Natural killer cell (primary cell): ENCODE measurements around the gene CBX5. TPM values are rescaled to one million over a fixed set of nuclear protein-coding genes. Genes with fewer than 3 reads are reported as not detected.

ENCODE experiments used
- ATAC-seq, 3 donors: fragments of 150-1000 bp in 2 of 3; fragments of 200-7000 bp in 1 of 3; cut with Tn5 transposase; 1 replicate in 1 of 3; 2 replicates in 2 of 3; pipeline ENCODE4 v1.10.0; 2021; ENCODE audit warnings: mild to moderate bottlenecking in 2 of 3, moderate library complexity in 2 of 3
- DNase-seq, 2 donors: peaks; one replicate each; pipeline versions ENCODE4 v3.0.0 to v3.0.0-alpha.2; 2013 to 2021; ENCODE audit warnings: mixed read lengths in 1 of 2
- H3K27ac ChIP-seq: one replicate; pipeline ENCODE4 v1.5.1; 2013; ENCODE audit warnings: mild to moderate bottlenecking, low read length
- H3K27me3 ChIP-seq: one replicate; pipeline ENCODE4 v1.6.1; 2013; ENCODE audit warnings: low read length; ENCODE audit not compliant: control insufficient read depth, insufficient read depth
- H3K36me3 ChIP-seq: one replicate; pipeline ENCODE4 v1.6.1; 2013; ENCODE audit warnings: low read length; ENCODE audit not compliant: control insufficient read depth, insufficient read depth
- H3K4me1 ChIP-seq: one replicate; pipeline ENCODE4 v1.6.1; 2013; ENCODE audit warnings: low read length; ENCODE audit not compliant: control insufficient read depth, insufficient read depth
- H3K4me3 ChIP-seq: one replicate; pipeline ENCODE4 v1.5.1; 2013; ENCODE audit warnings: low read length
- H3K9me3 ChIP-seq: one replicate; pipeline ENCODE4 v1.6.1; 2013; ENCODE audit warnings: low read length; ENCODE audit not compliant: control insufficient read depth, insufficient read depth
- H3K27ac Mint-ChIP-seq, 2 donors: one replicate each; pipeline ENCODE4 v1.8.0; 2022; ENCODE audit warnings: mild to moderate bottlenecking in 2 of 2, mixed read lengths in 2 of 2, moderate library complexity in 1 of 2
- H3K27me3 Mint-ChIP-seq, 2 donors: one replicate each; pipeline ENCODE4 v1.8.0; 2022; ENCODE audit warnings: low read depth in 2 of 2, mixed read lengths in 2 of 2
- H3K36me3 Mint-ChIP-seq: one replicate; pipeline ENCODE4 v1.8.0; 2022; ENCODE audit warnings: mixed read lengths
- H3K4me1 Mint-ChIP-seq, 2 donors: one replicate each; pipeline ENCODE4 v1.8.0; 2022; ENCODE audit warnings: mixed read lengths in 2 of 2
- H3K4me3 Mint-ChIP-seq: one replicate; pipeline ENCODE4 v1.8.0; 2022; ENCODE audit warnings: mild to moderate bottlenecking, moderate library complexity, mixed read lengths
- H3K9me3 Mint-ChIP-seq, 2 donors: one replicate each; pipeline ENCODE4 v1.8.0; 2022; ENCODE audit warnings: mixed read lengths in 2 of 2
- WGBS: methylation state at CpG from one replicate; pipeline ENCODE4 v1.1.7; 2013; ENCODE audit warnings: missing lambda C conversion rate; ENCODE audit not compliant: insufficient coverage; 5-methylcytosine and 5-hydroxymethylcytosine counted together
- intact Hi-C: fragments of 100-400 bp; cut with micrococcal nuclease; formaldehyde crosslinking; loops from one replicate; pipeline ENCODE4 v1.14.2; 2022
- total RNA-seq, 4 donors: library from RNA; stranded (reverse); fragments of 120-200 nt in 1 of 4; gene quantifications; one replicate each; pipeline versions ENCODE4 v1.2.3 to v1.2.4, GENCODE V29; 2013 to 2022
- TF ChIP-seq, protein P1 (sequence below): fragments of 200-600 bp; IDR thresholded peaks from one replicate; pipeline ENCODE4 v1.8.0; 2022; ENCODE audit warnings: antibody characterized with exemption

Gene CBX5
- total RNA-seq, 3 donors from 2014 or later (not counting 1 experiment from before 2014, with no cell fraction given), result 30.8 to 42.3 (median 36.5) TPM

DNA sequence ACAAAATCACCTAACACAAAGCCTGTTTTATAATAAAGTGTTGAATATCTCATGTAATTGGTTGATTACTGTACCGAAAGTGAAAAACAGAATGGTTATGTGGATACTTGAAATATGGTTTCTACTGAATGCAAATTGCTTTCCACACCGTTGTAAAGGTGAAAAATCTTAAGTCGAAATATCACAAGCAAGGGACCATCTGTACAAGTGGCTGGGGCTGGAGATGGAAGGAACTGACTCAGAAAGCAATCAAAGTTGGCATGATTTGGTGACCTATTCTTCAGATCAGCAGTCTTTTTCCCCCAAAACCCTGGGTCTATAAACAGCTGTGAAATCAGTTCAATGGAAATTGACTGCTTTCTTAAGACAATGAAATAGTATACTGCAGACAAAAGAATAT is 3.6 kb downstream of the CBX5 start:
- Mint-ChIP-seq H3K27ac (peak overlapping the region in 1 of 2 donors; percentile 57), H3K4me1 (peaks cover 0 to 7% of the 10 kb centered on the region in 2 donors), H3K9me3 (no peaks in the 10 kb centered on the region), H3K36me3 (peaks cover under 1% of the 10 kb centered on the region), H3K27me3 (no peaks in the 10 kb centered on the region), H3K4me3 (no peak overlapping the region)
- H3K27me3 ChIP-seq, result no peaks in the 10 kb centered on the region
- intact Hi-C loops, result no loop called here
- WGBS, result 66% methylated on average over 3 of the region's 3 CpGs
- no peak overlapping the region for H3K4me3 ChIP-seq
- no peak for ATAC-seq
- peaks cover 11% of the 10 kb centered on the region for H3K4me1 ChIP-seq
- H3K27ac ChIP-seq, result no peak overlapping the region
- H3K9me3 ChIP-seq, result no peaks in the 10 kb centered on the region
- DNase-seq, result no peak
- peaks cover 10% of the 10 kb centered on the region for H3K36me3 ChIP-seq
- TF ChIP-seq, protein P1, sequence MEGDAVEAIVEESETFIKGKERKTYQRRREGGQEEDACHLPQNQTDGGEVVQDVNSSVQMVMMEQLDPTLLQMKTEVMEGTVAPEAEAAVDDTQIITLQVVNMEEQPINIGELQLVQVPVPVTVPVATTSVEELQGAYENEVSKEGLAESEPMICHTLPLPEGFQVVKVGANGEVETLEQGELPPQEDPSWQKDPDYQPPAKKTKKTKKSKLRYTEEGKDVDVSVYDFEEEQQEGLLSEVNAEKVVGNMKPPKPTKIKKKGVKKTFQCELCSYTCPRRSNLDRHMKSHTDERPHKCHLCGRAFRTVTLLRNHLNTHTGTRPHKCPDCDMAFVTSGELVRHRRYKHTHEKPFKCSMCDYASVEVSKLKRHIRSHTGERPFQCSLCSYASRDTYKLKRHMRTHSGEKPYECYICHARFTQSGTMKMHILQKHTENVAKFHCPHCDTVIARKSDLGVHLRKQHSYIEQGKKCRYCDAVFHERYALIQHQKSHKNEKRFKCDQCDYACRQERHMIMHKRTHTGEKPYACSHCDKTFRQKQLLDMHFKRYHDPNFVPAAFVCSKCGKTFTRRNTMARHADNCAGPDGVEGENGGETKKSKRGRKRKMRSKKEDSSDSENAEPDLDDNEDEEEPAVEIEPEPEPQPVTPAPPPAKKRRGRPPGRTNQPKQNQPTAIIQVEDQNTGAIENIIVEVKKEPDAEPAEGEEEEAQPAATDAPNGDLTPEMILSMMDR, result no peak

DNA sequence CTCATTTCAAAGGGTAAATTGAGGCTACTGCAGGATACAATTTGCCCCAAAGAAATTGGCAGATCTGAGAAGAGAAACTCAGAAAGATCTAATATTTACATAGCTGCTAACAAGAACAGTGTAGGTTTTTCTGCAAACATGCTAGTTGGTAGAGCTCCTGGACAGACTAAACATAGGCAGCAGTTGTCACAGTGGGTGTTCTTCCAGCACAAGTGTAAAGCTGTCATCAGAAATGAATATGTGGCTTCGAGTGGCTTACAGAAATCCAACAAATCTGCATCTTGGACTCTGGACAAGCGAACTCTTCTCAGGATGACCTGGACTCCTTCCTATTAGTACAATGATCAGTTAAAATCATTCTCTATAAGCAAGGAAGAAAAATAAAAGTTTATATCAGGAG is 5.9 kb downstream of the CBX5 start:
- no peak overlapping the region for H3K27ac Mint-ChIP-seq
- 92% methylated on average over 2 of the region's 2 CpGs for WGBS
- no peak for ATAC-seq

DNA sequence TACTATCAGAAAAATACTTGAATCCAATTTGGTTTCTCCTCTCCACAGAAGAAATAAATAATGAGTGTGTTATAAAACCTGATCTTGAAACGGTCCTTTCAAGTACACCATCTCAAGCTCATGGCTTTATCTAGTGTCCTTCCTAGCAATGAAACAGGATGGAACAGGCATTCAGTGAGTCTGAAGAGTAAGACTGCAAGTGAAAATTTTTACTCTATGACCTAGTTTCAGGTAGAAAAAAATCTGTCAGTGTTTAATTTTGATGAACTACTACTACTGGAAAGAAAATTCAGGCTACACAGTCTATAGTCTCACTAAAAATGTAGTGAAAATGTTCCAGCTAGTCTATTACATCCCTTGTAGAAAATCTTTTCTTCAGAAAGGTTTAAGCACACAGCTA is 7.7 kb downstream of the CBX5 start:
- peaks cover 8% of the 10 kb centered on the region for H3K36me3 ChIP-seq
- H3K4me3 ChIP-seq, result no peak overlapping the region
- no peak for DNase-seq
- H3K27me3 Mint-ChIP-seq, result no peaks in the 10 kb centered on the region
- ATAC-seq, result no peak
- no peak overlapping the region for H3K4me3 Mint-ChIP-seq
- no peaks in the 10 kb centered on the region for H3K27me3 ChIP-seq
- H3K4me1 ChIP-seq, result no peaks in the 10 kb centered on the region
- no peak overlapping the region for H3K27ac ChIP-seq
- peaks cover 0 to 7% of the 10 kb centered on the region in 2 donors for H3K4me1 Mint-ChIP-seq
- no peaks in the 10 kb centered on the region for H3K9me3 ChIP-seq
- H3K9me3 Mint-ChIP-seq, result no peaks in the 10 kb centered on the region
- H3K36me3 Mint-ChIP-seq, result no peaks in the 10 kb centered on the region
- WGBS, result no CpG with 5 or more reads among the region's 1 CpG
- no peak overlapping the region for H3K27ac Mint-ChIP-seq
- TF ChIP-seq, protein P1, result no peak
- intact Hi-C loops, result no loop called here

More for the DNA sequence above, 5.9 kb downstream of the CBX5 start:
- Histone ChIP-seq H3K9me3 (no peaks in the 10 kb centered on the region), H3K36me3 (peaks cover 8% of the 10 kb centered on the region), H3K4me1 (peaks cover 4% of the 10 kb centered on the region), H3K4me3 (no peak overlapping the region), H3K27me3 (no peaks in the 10 kb centered on the region), H3K27ac (no peak overlapping the region)
- Mint-ChIP-seq H3K27me3 (no peaks in the 10 kb centered on the region), H3K36me3 (no peaks in the 10 kb centered on the region), H3K9me3 (no peaks in the 10 kb centered on the region), H3K4me1 (peaks cover 0 to 7% of the 10 kb centered on the region in 2 donors), H3K4me3 (no peak overlapping the region)
- DNase-seq, result no peak
- intact Hi-C loops, result no loop called here
- TF ChIP-seq, protein P1, result no peak

DNA sequence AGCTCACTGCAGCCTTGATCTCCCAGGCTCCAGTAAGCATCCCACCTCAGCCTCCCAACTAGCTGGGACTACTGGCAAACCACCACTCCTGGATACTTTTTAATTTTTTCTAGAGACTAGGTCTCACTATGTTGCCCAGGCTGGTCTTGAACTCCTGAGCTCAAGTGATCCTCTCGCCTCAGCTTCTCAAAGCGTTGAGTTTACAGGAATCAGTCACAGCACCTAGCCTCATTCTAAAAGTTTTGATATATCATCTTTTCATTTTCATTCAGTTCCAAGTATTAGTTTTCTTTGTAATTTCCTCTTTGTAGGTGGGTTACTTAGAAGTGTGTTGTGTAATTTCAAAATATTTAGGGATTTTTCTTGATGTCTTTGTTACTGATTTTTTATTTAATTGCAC is 9.6 kb downstream of the CBX5 start:
- no peaks in the 10 kb centered on the region for H3K36me3 Mint-ChIP-seq
- peaks cover 8% of the 10 kb centered on the region for H3K36me3 ChIP-seq
- H3K27me3 ChIP-seq, result no peaks in the 10 kb centered on the region
- H3K9me3 ChIP-seq, result no peaks in the 10 kb centered on the region
- WGBS, result 74% methylated on average over 2 of the region's 2 CpGs
- no peaks in the 10 kb centered on the region for H3K4me1 ChIP-seq
- H3K27ac Mint-ChIP-seq, result no peak overlapping the region
- H3K4me3 Mint-ChIP-seq, result no peak overlapping the region
- no peak overlapping the region for H3K4me3 ChIP-seq
- H3K9me3 Mint-ChIP-seq, result no peaks in the 10 kb centered on the region
- DNase-seq (no peak), ATAC-seq (no peak)
- no peak overlapping the region for H3K27ac ChIP-seq
- no peaks in the 10 kb centered on the region for H3K4me1 Mint-ChIP-seq
- H3K27me3 Mint-ChIP-seq, result no peaks in the 10 kb centered on the region
- intact Hi-C loops, result no loop called here
- TF ChIP-seq, protein P1, result no peak
